ENCODE results near the gene CDH15. TPM values are rescaled to one million over a fixed set of nuclear protein-coding genes. Genes with fewer than 3 reads are reported as not detected.

CDH15 gene
- 340 TPM for polyA plus RNA-seq (ENCODE audit: insufficient read length)

GRCh38 chr16:89171216-89172170 is at the start of gene CDH15:
Gene CDH15 (plus strand): TSS chr16:89171748. CDS start chr16:89171832, 84 bp downstream.
- DNase-seq: peak; percentile 84

- no peak for DNase-seq
Observed at GRCh38 chr16:89122322-89122851, 49.2 kb upstream of the CDH15 start.

GRCh38 chr16:89123001-89123830 is 48.3 kb upstream of the CDH15 start:
- DNase-seq: no peak

- DNase-seq: no peak
Observed at GRCh38 chr16:89123831-89124100, 47.8 kb upstream of the CDH15 start.

- no peak for DNase-seq
Observed at GRCh38 chr16:89129378-89129777, 42.2 kb upstream of the CDH15 start.

- DNase-seq: no peak
Observed at GRCh38 chr16:89130448-89130847, 41.1 kb upstream of the CDH15 start.

- DNase-seq: no peak
Observed at GRCh38 chr16:89131783-89132182, 39.8 kb upstream of the CDH15 start.

GRCh38 chr16:89132194-89133005 is 39.1 kb upstream of the CDH15 start:
- no peak for DNase-seq

GRCh38 chr16:89133457-89134127 is 38.0 kb upstream of the CDH15 start:
- DNase-seq: no peak

- no peak for DNase-seq
Observed at GRCh38 chr16:89134269-89134668, 37.3 kb upstream of the CDH15 start.

- no peak for DNase-seq
Observed at GRCh38 chr16:89135166-89135565, 36.4 kb upstream of the CDH15 start.

GRCh38 chr16:89135971-89136765 is 35.4 kb upstream of the CDH15 start:
- DNase-seq: no peak

GRCh38 chr16:89136931-89137330 is 34.6 kb upstream of the CDH15 start:
- no peak for DNase-seq

- DNase-seq: no peak
Observed at GRCh38 chr16:89137666-89138512, 33.7 kb upstream of the CDH15 start.

- no peak for DNase-seq
Observed at GRCh38 chr16:89138513-89138795, 33.1 kb upstream of the CDH15 start.

GRCh38 chr16:89138843-89139520 is 32.6 kb upstream of the CDH15 start:
- DNase-seq: no peak

- DNase-seq: no peak
Observed at GRCh38 chr16:89139907-89140361, 31.6 kb upstream of the CDH15 start.

- DNase-seq: no peak
Observed at GRCh38 chr16:89140401-89140800, 31.1 kb upstream of the CDH15 start.

Measured in hindlimb muscle (tissue), 1 donor.